ENCODE results near the gene TANC1. TPM values are rescaled to one million over a fixed set of nuclear protein-coding genes. Genes with fewer than 3 reads are reported as not detected.

TANC1 gene
- total RNA-seq, 2 experiments from 2014 or later = 0.89 to 1.1 TPM

DNA sequence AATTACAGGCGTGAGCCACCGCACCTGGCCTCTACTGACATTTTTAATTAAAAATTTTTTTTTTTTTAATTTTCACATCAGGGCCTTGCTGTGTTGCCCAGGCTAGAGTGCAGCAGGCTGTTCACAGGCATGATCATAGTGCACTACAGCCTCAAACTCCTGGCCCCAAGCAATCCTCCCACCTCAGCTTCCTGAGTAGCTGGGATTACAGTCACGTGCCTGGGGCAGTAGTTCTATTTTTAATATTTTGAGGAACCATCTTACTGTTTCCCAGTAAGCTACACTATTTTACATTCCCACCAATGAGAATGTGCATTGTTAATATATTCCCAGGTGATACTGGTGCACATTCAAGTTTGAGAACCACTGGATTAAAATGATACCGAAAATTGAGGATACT, 225.4 kb downstream of the TANC1 start:
- Mint-ChIP-seq H3K4me1 (no peaks in the 10 kb centered on the region), H3K36me3 (ENCODE audit: low read depth) (no peaks in the 10 kb centered on the region), H3K9me3 (ENCODE audit: low read depth) (no peaks in the 10 kb centered on the region), H3K27me3 (no peaks in the 10 kb centered on the region), H3K4me3 (no peak overlapping the region), H3K27ac (no peak overlapping the region)
- CTCF ChIA-PET = no interaction called here
- intact Hi-C loops (cut with DNase I, micrococcal nuclease) = no loop called here
- ATAC-seq = no peak
- DNase-seq = no peak
- POLR2A ChIA-PET = interaction anchor here (0.7 kb wide), 1 partner anchor 12 kb away, joined by 3 read pairs; no protein-coding TSS in a partner anchor

DNA sequence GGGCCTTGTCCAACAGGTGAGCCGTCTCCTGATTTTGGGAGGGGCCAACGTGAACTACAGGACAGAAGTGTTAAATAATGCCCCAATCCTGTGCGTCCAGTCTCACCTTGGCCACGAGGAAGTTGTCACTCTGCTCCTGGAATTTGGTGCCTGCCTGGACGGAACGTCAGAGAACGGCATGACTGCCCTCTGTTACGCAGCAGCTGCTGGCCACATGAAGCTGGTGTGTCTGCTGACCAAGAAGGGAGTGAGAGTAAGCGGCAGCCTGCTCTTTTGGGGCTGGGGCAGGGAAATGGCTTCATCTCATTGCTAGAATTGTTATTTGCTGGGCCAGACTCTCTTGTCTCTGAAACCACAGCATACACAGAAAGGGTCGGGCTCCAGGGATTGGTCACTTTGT, 225.8 kb downstream of the TANC1 start:
- Mint-ChIP-seq H3K36me3 (ENCODE audit: low read depth) (no peaks in the 10 kb centered on the region), H3K4me3 (no peak overlapping the region), H3K27me3 (no peaks in the 10 kb centered on the region), H3K27ac (no peak overlapping the region), H3K4me1 (no peaks in the 10 kb centered on the region), H3K9me3 (ENCODE audit: low read depth) (no peaks in the 10 kb centered on the region)
- intact Hi-C loops (cut with DNase I, micrococcal nuclease) = no loop called here
- CTCF ChIA-PET = no interaction called here
- no peak for DNase-seq
- POLR2A ChIA-PET = interaction anchor here (0.7 kb wide), 1 partner anchor 11 kb away, joined by 3 read pairs; no protein-coding TSS in a partner anchor
- no peak for ATAC-seq

DNA sequence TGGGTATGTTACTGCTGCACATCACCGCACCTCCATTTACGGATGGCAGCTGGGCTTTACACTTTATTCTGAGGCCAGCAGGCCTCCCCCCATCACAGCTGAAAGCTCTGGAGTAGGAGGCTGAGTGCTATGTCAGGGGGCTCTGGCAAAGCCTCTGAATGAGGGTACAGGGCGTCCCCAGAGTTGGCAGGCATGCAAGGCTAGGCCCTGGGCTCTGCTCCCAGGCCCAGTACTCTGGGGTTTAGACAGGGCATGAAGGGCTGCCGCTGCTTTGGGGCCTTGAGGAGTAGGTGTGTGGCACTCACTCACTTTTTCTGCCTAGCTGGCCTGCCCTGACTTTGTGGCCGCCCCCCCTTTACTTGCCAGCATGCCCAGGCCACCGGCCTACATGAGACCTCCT, 227.3 kb downstream of the TANC1 start:
- Mint-ChIP-seq H3K36me3 (ENCODE audit: low read depth) (no peaks in the 10 kb centered on the region), H3K4me1 (peaks cover 1% of the 10 kb centered on the region), H3K9me3 (ENCODE audit: low read depth) (no peaks in the 10 kb centered on the region), H3K27me3 (no peaks in the 10 kb centered on the region), H3K4me3 (no peak overlapping the region), H3K27ac (no peak overlapping the region)
- ATAC-seq = no peak
- CTCF ChIA-PET = no interaction called here
- DNase-seq = no peak
- POLR2A ChIA-PET = no interaction called here
- intact Hi-C loops (cut with DNase I, micrococcal nuclease) = no loop called here

DNA sequence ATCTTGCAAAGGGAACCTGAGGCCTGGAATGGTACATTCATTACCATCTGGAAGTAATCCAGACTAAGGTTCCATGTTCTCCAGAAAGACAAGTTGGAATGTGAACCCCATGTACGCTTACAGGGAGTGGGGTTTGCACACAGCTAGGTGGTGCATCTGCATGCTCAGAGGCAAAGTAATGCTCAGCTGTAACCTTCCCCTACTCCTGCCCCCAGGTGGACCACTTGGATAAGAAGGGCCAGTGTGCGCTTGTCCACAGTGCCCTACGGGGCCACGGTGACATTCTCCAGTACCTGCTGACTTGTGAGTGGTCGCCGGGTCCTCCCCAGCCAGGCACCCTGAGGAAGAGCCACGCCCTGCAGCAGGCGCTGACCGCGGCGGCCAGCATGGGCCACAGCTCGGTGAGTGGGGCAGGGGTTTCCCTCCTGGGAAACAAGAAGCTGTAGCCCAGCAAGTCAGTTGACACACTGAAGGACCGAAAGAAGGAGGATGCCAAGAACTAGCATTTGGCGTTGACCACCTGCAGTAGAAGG, 228.0 kb downstream of the TANC1 start:
- Mint-ChIP-seq H3K4me1 (peaks cover 9% of the 10 kb centered on the region), H3K9me3 (ENCODE audit: low read depth) (no peaks in the 10 kb centered on the region), H3K27ac (no peak overlapping the region), H3K4me3 (no peak overlapping the region), H3K27me3 (no peaks in the 10 kb centered on the region), H3K36me3 (ENCODE audit: low read depth) (no peaks in the 10 kb centered on the region)
- intact Hi-C loops (cut with DNase I, micrococcal nuclease) = no loop called here
- ChIA-PET POLR2A (no interaction called here), CTCF (no interaction called here)
- ATAC-seq (no peak), DNase-seq (no peak)

DNA sequence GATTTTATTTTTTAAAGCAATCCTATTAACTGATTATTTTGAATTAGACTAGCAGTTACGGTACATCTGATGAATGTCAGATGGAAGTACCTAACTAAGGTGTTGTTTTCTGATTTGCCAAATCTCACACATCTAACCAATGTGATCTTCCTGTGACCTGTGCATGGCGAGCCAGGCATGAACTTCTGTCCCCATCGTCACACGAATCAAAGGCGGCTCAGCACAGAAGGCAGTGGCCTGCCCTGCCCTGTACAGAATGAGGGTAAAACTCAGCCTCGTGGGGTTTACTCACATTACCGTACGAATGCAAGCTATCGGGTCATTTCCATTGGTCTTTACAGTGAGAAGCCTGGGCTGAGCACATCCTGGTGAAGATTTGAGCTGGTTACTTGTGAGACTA, 230.8 kb downstream of the TANC1 start:
- ChIA-PET POLR2A (no interaction called here), CTCF (no interaction called here)
- DNase-seq = no peak
- Mint-ChIP-seq H3K27ac (no peak overlapping the region), H3K4me1 (peaks cover 20% of the 10 kb centered on the region), H3K27me3 (no peaks in the 10 kb centered on the region), H3K36me3 (ENCODE audit: low read depth) (no peaks in the 10 kb centered on the region), H3K9me3 (ENCODE audit: low read depth) (no peaks in the 10 kb centered on the region), H3K4me3 (no peak overlapping the region)
- ATAC-seq = no peak
- intact Hi-C loops (cut with DNase I, micrococcal nuclease) = no loop called here

DNA sequence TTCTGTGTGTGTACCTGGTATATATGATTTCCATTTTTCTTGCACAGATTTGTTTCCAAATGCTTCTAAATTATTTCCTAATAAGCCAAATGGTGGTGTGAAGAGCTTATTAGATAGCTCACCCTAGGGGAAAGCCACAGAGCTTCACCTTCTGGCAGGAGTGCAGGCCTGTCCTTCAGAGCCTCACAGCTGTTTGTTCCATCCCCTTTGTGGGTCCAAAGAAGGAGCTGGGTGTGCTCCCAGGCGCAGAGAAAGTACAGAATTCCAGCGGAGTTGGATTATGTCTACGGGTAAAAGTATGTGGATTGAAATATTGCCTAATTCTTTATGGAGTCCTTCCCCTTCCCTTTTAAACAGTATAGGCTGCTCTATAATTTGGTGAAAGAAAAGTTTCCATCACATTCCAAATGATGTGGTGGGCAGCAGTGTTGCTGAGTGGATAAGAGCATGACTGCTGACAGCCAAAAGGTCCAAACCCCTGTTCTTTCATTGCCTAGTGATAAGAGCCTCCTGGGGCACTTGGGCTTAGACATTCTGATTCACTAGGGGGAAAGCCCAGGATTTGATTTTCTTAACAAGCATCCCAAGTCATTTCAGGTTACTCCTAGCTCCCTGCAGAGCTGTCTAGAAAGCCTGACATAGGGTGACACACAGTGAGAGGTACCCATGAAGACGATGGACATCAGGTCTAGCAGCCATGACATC, 231.5 kb downstream of the TANC1 start:
- POLR2A ChIA-PET = no interaction called here
- no peaks in the 10 kb centered on the region for H3K9me3 Mint-ChIP-seq (ENCODE audit: low read depth)
- ATAC-seq (no peak), DNase-seq (no peak)
- no peak overlapping the region for H3K4me3 Mint-ChIP-seq
- no peaks in the 10 kb centered on the region for H3K36me3 Mint-ChIP-seq (ENCODE audit: low read depth)
- intact Hi-C loops (cut with DNase I, micrococcal nuclease) = no loop called here
- H3K27ac Mint-ChIP-seq = no peak overlapping the region
- CTCF ChIA-PET = interaction anchor here (0.6 kb wide), 2 partner anchors 81 to 130 kb away, joined by 3 read pairs; no protein-coding TSS in a partner anchor
- peaks cover 20% of the 10 kb centered on the region for H3K4me1 Mint-ChIP-seq
- H3K27me3 Mint-ChIP-seq = no peaks in the 10 kb centered on the region

DNA sequence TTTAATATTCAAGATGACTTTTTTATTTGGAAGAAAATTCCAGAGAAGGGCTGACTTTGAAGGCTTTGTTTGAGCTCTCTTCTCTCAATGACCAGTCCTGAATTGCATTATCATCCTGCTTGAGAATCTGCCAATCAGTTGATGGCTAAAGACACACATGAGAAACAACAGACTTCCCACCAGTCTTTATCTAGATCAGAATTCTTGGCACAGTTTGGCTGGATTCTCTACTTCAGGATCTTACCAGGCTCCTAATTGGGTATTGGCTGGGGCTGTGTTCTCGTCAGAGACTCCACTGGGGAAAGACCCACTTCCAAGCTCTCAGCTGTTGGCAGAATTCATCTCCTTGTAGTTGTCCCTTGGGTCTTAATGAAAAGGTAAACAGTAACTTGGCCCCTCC, 232.1 kb downstream of the TANC1 start:
- ATAC-seq (no peak), DNase-seq (no peak)
- intact Hi-C loops (cut with DNase I, micrococcal nuclease) = no loop called here
- Mint-ChIP-seq H3K4me1 (peaks cover 20% of the 10 kb centered on the region), H3K4me3 (no peak overlapping the region), H3K36me3 (ENCODE audit: low read depth) (no peaks in the 10 kb centered on the region), H3K27ac (no peak overlapping the region), H3K27me3 (no peaks in the 10 kb centered on the region), H3K9me3 (ENCODE audit: low read depth) (no peaks in the 10 kb centered on the region)
- CTCF ChIA-PET = interaction anchor here (0.6 kb wide), 2 partner anchors 82 to 131 kb away, joined by 3 read pairs; no protein-coding TSS in a partner anchor
- POLR2A ChIA-PET = no interaction called here

DNA sequence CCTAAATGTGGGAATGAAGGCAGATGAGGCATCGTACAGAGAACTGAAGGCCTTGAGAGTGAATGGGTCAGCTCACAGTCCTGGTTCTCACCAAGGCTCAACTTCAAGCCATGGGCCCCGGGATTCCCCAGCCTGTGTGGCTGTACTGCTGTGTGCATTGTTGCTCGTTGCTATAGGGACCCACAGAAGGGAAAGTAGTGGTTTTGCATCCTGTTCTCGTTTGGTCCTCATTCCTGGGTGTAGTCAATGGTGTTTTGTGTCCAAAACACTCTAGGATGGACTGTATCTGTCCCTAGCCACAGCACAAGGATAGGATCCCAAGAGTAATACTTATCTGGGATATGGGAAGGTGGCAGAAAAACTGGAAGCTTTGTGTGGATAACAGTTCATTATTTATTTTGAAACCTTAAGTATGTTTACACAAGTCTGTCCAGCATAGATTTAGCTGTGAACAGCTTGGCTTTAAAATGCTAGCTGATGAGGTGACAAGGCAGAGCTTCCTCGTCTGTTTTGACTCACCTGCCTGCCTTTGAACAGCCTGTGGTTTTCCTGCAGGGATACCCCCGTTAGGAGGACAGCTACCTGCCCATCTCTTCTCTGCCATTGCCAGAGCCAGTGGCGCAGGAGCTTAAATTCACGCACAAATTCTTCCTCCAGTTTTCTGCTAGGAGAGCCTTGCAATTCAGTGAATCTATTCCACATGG, 233.1 kb downstream of the TANC1 start:
- ATAC-seq = peak; percentile 83
- DNase-seq = peak; percentile 30
- intact Hi-C loops (cut with DNase I, micrococcal nuclease) = no loop called here
- peaks cover 20% of the 10 kb centered on the region for H3K4me1 Mint-ChIP-seq
- ChIA-PET POLR2A (no interaction called here), CTCF (interaction anchor here (0.6 to 1.5 kb wide), 2 partner anchors 21 to 27 kb away, joined by 3 to 8 read pairs; no protein-coding TSS in a partner anchor)
- H3K9me3 Mint-ChIP-seq (ENCODE audit: low read depth) = no peaks in the 10 kb centered on the region
- no peaks in the 10 kb centered on the region for H3K36me3 Mint-ChIP-seq (ENCODE audit: low read depth)
- no peaks in the 10 kb centered on the region for H3K27me3 Mint-ChIP-seq
- no peak overlapping the region for H3K4me3 Mint-ChIP-seq
- no peak overlapping the region for H3K27ac Mint-ChIP-seq

DNA sequence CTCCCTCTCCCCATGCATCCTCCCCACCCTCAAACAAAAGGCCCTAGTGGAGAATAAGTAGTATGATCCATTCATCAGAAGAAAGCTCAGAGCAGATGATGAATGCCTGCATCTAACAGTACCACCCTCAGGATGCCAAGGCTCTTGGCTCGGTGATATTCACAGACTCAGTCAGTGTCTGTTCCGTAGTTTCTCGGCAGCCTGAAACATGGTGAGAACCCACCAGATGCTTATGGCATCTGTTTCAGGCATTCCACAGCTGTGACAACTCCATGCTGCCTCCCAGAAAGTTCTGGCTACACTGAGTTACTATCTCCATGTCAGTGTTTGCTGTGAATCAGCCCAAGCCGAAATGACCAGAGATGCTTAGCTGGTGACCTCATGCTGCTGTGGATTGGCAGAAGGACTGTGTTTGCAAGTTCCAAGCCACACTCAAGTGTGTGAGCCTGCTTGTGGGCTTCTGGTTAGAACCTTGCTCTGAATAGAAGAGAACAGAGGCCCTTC, 234.2 kb downstream of the TANC1 start:
- Mint-ChIP-seq H3K9me3 (ENCODE audit: low read depth) (no peaks in the 10 kb centered on the region), H3K4me1 (peaks cover 20% of the 10 kb centered on the region), H3K4me3 (no peak overlapping the region), H3K36me3 (ENCODE audit: low read depth) (no peaks in the 10 kb centered on the region), H3K27ac (no peak overlapping the region), H3K27me3 (no peaks in the 10 kb centered on the region)
- ChIA-PET CTCF (interaction anchor here (0.5 to 1.5 kb wide), 2 partner anchors 28 to 285 kb away, joined by 3 to 8 read pairs; no protein-coding TSS in a partner anchor), POLR2A (interaction anchor here (0.6 kb wide), 1 partner anchor 169 kb away, joined by 3 read pairs; no protein-coding TSS in a partner anchor)
- no peak for ATAC-seq
- intact Hi-C loops (cut with DNase I, micrococcal nuclease) = no loop called here
- no peak for DNase-seq

DNA sequence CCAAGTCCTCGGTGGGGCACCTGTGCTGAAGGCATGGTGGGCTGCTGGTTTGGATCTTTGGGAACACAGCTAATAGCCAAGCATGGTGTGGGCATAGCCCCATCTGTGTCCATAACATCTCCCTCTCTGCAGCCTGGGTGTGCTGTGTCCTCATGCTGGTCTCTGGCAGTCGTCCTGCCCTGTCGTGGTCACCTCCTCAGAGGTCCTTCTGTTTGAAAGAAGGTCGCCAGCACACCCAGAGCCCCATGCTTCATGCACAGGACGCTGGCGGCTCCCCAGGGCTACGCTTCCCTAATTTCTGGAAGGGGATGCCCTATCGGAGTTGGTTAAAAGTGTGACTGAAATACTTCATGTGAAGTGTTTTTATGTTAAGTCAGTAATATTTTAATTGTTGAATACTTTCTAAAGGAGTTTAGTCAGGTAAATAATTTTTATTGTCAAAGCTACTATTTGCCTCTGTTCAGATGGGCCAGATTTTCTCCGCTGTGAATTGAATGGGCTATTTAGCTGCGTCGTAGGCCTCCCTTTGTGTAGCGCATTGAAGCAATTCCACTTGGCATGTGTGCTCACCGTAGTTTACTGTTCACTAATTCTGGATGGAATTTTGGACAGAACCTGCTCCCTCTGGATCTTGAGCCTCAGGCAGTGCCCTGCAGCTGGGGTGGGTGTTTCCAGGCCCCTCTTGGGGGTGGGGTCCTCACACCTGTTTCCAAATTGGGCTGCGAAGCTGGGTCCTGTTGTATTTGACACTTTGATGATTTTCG, 236.1 kb downstream of the TANC1 start:
- ChIA-PET POLR2A (no interaction called here), CTCF (no interaction called here)
- no peak for DNase-seq
- no peak overlapping the region for H3K4me3 Mint-ChIP-seq
- intact Hi-C loops (cut with DNase I, micrococcal nuclease) = no loop called here
- no peaks in the 10 kb centered on the region for H3K27me3 Mint-ChIP-seq
- H3K36me3 Mint-ChIP-seq (ENCODE audit: low read depth) = no peaks in the 10 kb centered on the region
- H3K27ac Mint-ChIP-seq = no peak overlapping the region
- peaks cover 27% of the 10 kb centered on the region for H3K4me1 Mint-ChIP-seq
- no peak for ATAC-seq
- no peaks in the 10 kb centered on the region for H3K9me3 Mint-ChIP-seq (ENCODE audit: low read depth)

DNA sequence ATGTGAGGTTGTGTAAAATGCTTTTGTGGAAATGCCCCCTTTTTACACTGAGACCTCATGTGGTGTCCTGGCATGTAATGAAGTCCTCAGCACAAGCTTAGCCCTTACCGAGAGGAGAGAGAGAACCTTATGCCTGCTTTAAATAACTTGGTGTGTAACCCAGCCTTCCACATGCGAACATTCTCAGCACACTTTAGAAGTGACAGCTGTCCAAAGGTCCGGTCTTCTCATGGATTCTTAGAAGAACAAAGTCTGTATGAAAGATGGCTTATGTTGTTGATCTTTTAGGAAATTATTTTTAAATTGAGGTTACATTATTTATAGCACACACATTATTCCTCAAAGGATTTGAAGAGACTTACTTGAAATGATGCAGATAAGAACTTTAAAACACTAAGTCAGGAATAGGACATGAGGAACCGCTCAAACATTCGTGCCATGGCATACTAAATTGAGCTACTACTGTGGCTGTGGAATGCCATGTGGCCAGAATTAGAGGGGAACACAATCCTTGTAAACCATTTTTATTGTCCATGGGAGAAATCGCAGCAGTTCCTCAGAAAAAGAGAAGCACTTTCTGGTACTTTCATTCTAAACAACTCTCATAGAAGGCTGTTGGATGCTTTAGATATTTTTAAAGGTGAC, 238.4 kb downstream of the TANC1 start:
- Mint-ChIP-seq H3K36me3 (ENCODE audit: low read depth) (no peaks in the 10 kb centered on the region), H3K4me1 (peaks cover 31% of the 10 kb centered on the region), H3K27me3 (no peaks in the 10 kb centered on the region), H3K4me3 (no peak overlapping the region), H3K27ac (no peak overlapping the region), H3K9me3 (ENCODE audit: low read depth) (no peaks in the 10 kb centered on the region)
- ATAC-seq (no peak), DNase-seq (no peak)
- intact Hi-C loops (cut with DNase I, micrococcal nuclease) = no loop called here
- ChIA-PET CTCF (interaction anchor here (0.8 kb wide), 1 partner anchor 88 kb away, joined by 3 read pairs; no protein-coding TSS in a partner anchor), POLR2A (no interaction called here)

All from activated CD4-positive, alpha-beta T cell treated with anti-CD3 and anti-CD28 coated beads for 36 hours (primary cell).